Calu3 (cell line): ENCODE results near the gene USP15. TPM values are rescaled to one million over a fixed set of nuclear protein-coding genes. Genes with fewer than 3 reads are reported as not detected.

Experiments used
- BruUV-seq: library from RNA; stranded (reverse); fragments of 400-500 nt; replicated peaks from 2 replicates; lab custom pipeline; 2021; lab: Mats Ljungman, UMichigan
- CTCF ChIA-PET: fragments of 300-600 bp; sonication (Branson Sonifier 250); formaldehyde crosslinking; loops from one replicate; lab custom pipeline; 2022; ENCODE audit warnings: antibody characterized with exemption; lab: Charles Lee
- DNase-seq: peaks from one replicate; pipeline ENCODE4 v3.0.0; 2022
- H3K27ac Mint-ChIP-seq: one replicate; pipeline ENCODE4 v1.8.0; 2022; ENCODE audit warnings: mixed read lengths; ENCODE audit not compliant: unreplicated experiment
- H3K27me3 Mint-ChIP-seq: one replicate; pipeline ENCODE4 v1.8.0; 2022; ENCODE audit warnings: mixed read lengths; ENCODE audit not compliant: unreplicated experiment
- H3K36me3 Mint-ChIP-seq: one replicate; pipeline ENCODE4 v1.8.0; 2022; ENCODE audit warnings: mild to moderate bottlenecking, moderate library complexity, mixed read lengths; ENCODE audit not compliant: insufficient read depth, unreplicated experiment
- H3K4me1 Mint-ChIP-seq: one replicate; pipeline ENCODE4 v1.8.0; 2022; ENCODE audit warnings: mild to moderate bottlenecking, low read depth, mixed read lengths; ENCODE audit not compliant: unreplicated experiment
- H3K4me3 Mint-ChIP-seq: one replicate; pipeline ENCODE4 v1.8.0; 2022; ENCODE audit warnings: mild to moderate bottlenecking, low read depth, moderate library complexity, mixed read lengths; ENCODE audit not compliant: unreplicated experiment
- H3K9me3 Mint-ChIP-seq: one replicate; pipeline ENCODE4 v1.8.0; 2022; ENCODE audit warnings: low read depth, mixed read lengths; ENCODE audit not compliant: unreplicated experiment
- intact Hi-C: fragments of 100-400 bp; cut with micrococcal nuclease; formaldehyde crosslinking; loops from one replicate; pipeline ENCODE4 v1.10.0; 2022; ENCODE audit not compliant: unreplicated experiment
- total RNA-seq: library from RNA; stranded (reverse); gene quantifications from 2 replicates; pipeline ENCODE4 v1.2.3, GENCODE V29; 2022
- TF ChIP-seq, protein P1 (sequence below): fragments of 200-600 bp; IDR thresholded peaks from one replicate; pipeline ENCODE4 v1.8.0; 2022; ENCODE audit warnings: antibody characterized with exemption; ENCODE audit not compliant: unreplicated experiment

Gene USP15
- total RNA-seq, 1 experiment from 2014 or later: 66.1 TPM

DNA sequence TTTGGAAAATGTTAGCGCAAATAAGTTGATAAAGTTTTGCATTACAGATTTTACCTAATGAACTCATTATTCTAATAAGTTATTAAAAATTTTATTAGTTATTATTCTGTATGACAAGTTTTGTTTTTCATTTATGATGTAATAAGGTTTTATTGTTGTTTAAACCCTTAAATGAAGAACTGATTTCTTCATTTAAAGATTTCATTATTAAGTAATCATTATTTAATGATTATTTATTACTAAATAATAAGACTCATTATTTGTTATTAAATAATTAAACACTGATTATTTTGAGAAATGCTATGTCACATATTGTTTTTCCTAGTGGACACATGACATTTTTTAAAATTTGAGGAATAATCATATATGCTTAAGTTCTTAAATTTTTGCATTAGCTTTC, 34.2 kb downstream of the USP15 start:
- Mint-ChIP-seq H3K4me3 (no peak overlapping the region), H3K36me3 (peaks cover 20% of the 10 kb centered on the region), H3K27ac (no peak overlapping the region), H3K27me3 (no peaks in the 10 kb centered on the region), H3K9me3 (no peaks in the 10 kb centered on the region), H3K4me1 (peaks cover 29% of the 10 kb centered on the region)
- TF ChIP-seq, protein P1, sequence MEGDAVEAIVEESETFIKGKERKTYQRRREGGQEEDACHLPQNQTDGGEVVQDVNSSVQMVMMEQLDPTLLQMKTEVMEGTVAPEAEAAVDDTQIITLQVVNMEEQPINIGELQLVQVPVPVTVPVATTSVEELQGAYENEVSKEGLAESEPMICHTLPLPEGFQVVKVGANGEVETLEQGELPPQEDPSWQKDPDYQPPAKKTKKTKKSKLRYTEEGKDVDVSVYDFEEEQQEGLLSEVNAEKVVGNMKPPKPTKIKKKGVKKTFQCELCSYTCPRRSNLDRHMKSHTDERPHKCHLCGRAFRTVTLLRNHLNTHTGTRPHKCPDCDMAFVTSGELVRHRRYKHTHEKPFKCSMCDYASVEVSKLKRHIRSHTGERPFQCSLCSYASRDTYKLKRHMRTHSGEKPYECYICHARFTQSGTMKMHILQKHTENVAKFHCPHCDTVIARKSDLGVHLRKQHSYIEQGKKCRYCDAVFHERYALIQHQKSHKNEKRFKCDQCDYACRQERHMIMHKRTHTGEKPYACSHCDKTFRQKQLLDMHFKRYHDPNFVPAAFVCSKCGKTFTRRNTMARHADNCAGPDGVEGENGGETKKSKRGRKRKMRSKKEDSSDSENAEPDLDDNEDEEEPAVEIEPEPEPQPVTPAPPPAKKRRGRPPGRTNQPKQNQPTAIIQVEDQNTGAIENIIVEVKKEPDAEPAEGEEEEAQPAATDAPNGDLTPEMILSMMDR: no peak
- CTCF ChIA-PET: no interaction called here
- DNase-seq: no peak
- intact Hi-C loops: no loop called here
- BruUV-seq: no TSS peak

DNA sequence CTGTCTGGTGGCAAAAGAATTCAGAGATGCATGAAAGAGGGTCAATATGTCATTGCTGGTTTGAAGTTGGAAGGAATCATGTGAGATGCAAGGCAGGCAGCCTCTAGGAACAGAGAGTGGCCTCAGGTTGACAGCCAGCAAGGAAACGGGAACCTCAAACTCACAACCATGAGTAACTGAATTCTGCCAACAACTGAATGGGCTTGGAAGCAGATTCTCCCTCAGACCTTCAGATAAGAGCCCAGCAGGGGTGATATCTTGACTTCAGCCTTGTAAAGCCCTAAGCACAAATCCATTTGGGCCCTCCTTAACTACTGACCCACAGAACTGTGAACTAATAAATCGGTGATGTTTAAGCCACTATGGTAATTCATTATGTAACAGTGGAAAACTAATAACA, 35.8 kb downstream of the USP15 start:
- Mint-ChIP-seq H3K36me3 (peaks cover 24% of the 10 kb centered on the region), H3K27ac (no peak overlapping the region), H3K9me3 (no peaks in the 10 kb centered on the region), H3K4me3 (no peak overlapping the region), H3K27me3 (no peaks in the 10 kb centered on the region), H3K4me1 (peaks cover 18% of the 10 kb centered on the region)
- CTCF ChIA-PET: interaction anchor here (0.5 kb wide), 1 partner anchor 542 kb away, joined by 3 read pairs; no protein-coding TSS in a partner anchor
- BruUV-seq: no TSS peak
- intact Hi-C loops: no loop called here
- TF ChIP-seq, protein P1: no peak
- no peak for DNase-seq

DNA sequence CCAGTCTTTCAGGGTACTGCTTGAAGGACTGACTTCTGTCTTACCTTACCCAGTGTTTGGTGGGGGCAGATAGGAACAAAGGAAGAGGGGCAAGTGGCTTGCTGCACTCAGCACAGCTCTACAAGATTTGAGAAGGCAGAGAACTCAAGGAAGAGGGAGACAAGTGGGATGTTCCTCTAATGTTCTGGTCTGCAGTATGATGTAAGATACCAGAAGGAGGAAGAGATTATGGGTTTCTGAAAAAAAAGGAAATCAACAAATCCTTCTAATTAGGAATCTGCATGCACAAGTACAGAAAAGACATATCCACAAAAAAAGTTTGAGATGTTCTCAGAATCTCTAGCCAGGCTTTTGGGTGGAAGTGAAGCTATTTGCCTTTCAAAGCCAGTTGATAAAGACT, 37.1 kb downstream of the USP15 start:
- no TSS peak for BruUV-seq
- Mint-ChIP-seq H3K9me3 (no peaks in the 10 kb centered on the region), H3K4me1 (peaks cover 8% of the 10 kb centered on the region), H3K27ac (no peak overlapping the region), H3K4me3 (no peak overlapping the region), H3K27me3 (no peaks in the 10 kb centered on the region), H3K36me3 (peaks cover 24% of the 10 kb centered on the region)
- CTCF ChIA-PET: no interaction called here
- DNase-seq: no peak
- TF ChIP-seq, protein P1: no peak
- intact Hi-C loops: no loop called here

DNA sequence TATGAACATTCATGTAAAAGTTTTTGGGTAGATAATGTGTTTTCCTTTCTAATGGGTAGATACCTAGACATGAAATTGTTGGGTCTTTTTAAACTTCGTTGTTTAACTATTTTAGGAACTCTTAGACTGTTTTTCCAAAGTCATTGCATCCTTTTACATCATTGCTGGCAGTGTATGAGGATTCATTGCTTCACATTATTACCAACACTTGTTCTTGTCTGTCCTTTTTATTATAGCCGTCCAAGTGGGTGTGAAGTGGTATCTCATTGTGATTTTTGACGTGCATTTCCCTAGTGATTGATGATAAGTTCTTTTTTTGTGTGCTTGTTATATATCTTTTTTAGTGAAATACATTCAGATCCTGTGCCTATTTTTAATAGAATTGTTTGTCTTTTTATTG, 39.4 kb downstream of the USP15 start:
- no peak for DNase-seq
- CTCF ChIA-PET: no interaction called here
- Mint-ChIP-seq H3K9me3 (peaks cover 3% of the 10 kb centered on the region), H3K27me3 (no peaks in the 10 kb centered on the region), H3K4me1 (no peaks in the 10 kb centered on the region), H3K27ac (no peak overlapping the region), H3K36me3 (peaks cover 31% of the 10 kb centered on the region), H3K4me3 (no peak overlapping the region)
- BruUV-seq: no TSS peak
- TF ChIP-seq, protein P1: no peak
- intact Hi-C loops: no loop called here
